Endodermal cell (in vitro differentiated cells): ENCODE data around the gene SEC23A. TPM values are rescaled to one million over a fixed set of nuclear protein-coding genes. Genes with fewer than 3 reads are reported as not detected.

Source experiments
- DNase-seq: peaks from one replicate; pipeline ENCODE4 v3.0.0-alpha.2; 2017
- H3K27ac ChIP-seq: 2 replicates; pipeline ENCODE4 v1.5.1; 2013; ENCODE audit warnings: mild to moderate bottlenecking, low read depth, low read length, moderate library complexity
- H3K27me3 ChIP-seq: 2 replicates; pipeline ENCODE4 v1.6.1; 2013; ENCODE audit warnings: mild to moderate bottlenecking, low read length, moderate library complexity; ENCODE audit not compliant: insufficient read depth, control insufficient read depth, poor library complexity, severe bottlenecking
- H3K36me3 ChIP-seq: 2 replicates; pipeline ENCODE4 v1.7.0; 2013; ENCODE audit warnings: mild to moderate bottlenecking, low read length, moderate library complexity; ENCODE audit not compliant: control insufficient read depth, insufficient read depth
- H3K4me1 ChIP-seq: one replicate; pipeline ENCODE4 v1.7.0; 2013; ENCODE audit warnings: low read length; ENCODE audit not compliant: control insufficient read depth, insufficient read depth
- H3K4me3 ChIP-seq: 2 replicates; pipeline ENCODE4 v1.5.1; 2013; ENCODE audit warnings: mild to moderate bottlenecking, low read length, moderate library complexity
- H3K9ac ChIP-seq: 2 replicates; pipeline ENCODE4 v1.6.1; 2013; ENCODE audit warnings: mild to moderate bottlenecking, low read length, moderate library complexity; ENCODE audit not compliant: poor library complexity, severe bottlenecking; ENCODE audit errors: extremely low read depth
- H3K9me3 ChIP-seq: 2 replicates; pipeline ENCODE4 v1.6.1; 2013; ENCODE audit warnings: mild to moderate bottlenecking, low read length, moderate library complexity; ENCODE audit not compliant: control insufficient read depth
- H3K27ac Mint-ChIP-seq: 2 replicates; pipeline ENCODE4 v1.8.0; 2020; ENCODE audit warnings: mixed read lengths
- H3K27me3 Mint-ChIP-seq: 2 replicates; pipeline ENCODE4 v1.8.0; 2021; ENCODE audit warnings: mild to moderate bottlenecking, mixed read lengths; ENCODE audit not compliant: insufficient read depth
- H3K36me3 Mint-ChIP-seq: 2 replicates; pipeline ENCODE4 v1.8.0; 2020; ENCODE audit warnings: low read depth, mixed read lengths
- H3K4me1 Mint-ChIP-seq: 2 replicates; pipeline ENCODE4 v1.8.0; 2020; ENCODE audit warnings: mixed read lengths
- H3K4me3 Mint-ChIP-seq: 2 replicates; pipeline ENCODE4 v1.8.0; 2020; ENCODE audit warnings: mild to moderate bottlenecking, moderate library complexity, mixed read lengths
- H3K9me3 Mint-ChIP-seq: 2 replicates; pipeline ENCODE4 v1.8.0; 2020; ENCODE audit warnings: mild to moderate bottlenecking, mixed read lengths
- WGBS, 2 experiments: methylation state at CpG; one replicate each; pipeline versions ENCODE4 v1.1.5 to v1.1.7; 2013; ENCODE audit warnings: missing lambda C conversion rate in 2 of 2, mixed read lengths in 1 of 2; ENCODE audit not compliant: insufficient coverage in 1 of 2, insufficient read length in 1 of 2; 5-methylcytosine and 5-hydroxymethylcytosine counted together
- total RNA-seq, 2 donors: library from RNA; stranded (reverse); fragmentation: NEBNext Ultra II Directional in 1 of 2; extraction: Animal tissue kit (Norgen Biotek cat#: 25700) in 1 of 2; gene quantifications; 2 replicates in 1 of 2; 3 replicates in 1 of 2; pipeline ENCODE4 v1.2.1, GENCODE V29; 2021
- TF ChIP-seq, protein P1 (sequence below): fragments of 200-600 bp; sonication (generic); conservative IDR thresholded peaks from 2 replicates; pipeline ENCODE4 v1.5.0; 2021; ENCODE audit warnings: antibody characterized with exemption, mild to moderate bottlenecking

The SEC23A gene
- total RNA-seq, 2 donors from 2014 or later: 58.5 to 89.7 TPM

- Histone ChIP-seq H3K9ac (no peak overlapping the region), H3K4me1 (no peaks in the 10 kb centered on the region), H3K27ac (no peak overlapping the region), H3K9me3 (no peaks in the 10 kb centered on the region), H3K27me3 (no peaks in the 10 kb centered on the region), H3K4me3 (peak overlapping the region; percentile 73), H3K36me3 (peaks cover 22% of the 10 kb centered on the region)
- Mint-ChIP-seq H3K27ac (peak overlapping the region; percentile 88), H3K9me3 (peaks cover 8% of the 10 kb centered on the region), H3K36me3 (peaks cover 10% of the 10 kb centered on the region), H3K4me1 (peaks cover 13% of the 10 kb centered on the region), H3K4me3 (peak overlapping the region; percentile 79), H3K27me3 (no peaks in the 10 kb centered on the region)
- no peak for DNase-seq
- TF ChIP-seq, protein P1, sequence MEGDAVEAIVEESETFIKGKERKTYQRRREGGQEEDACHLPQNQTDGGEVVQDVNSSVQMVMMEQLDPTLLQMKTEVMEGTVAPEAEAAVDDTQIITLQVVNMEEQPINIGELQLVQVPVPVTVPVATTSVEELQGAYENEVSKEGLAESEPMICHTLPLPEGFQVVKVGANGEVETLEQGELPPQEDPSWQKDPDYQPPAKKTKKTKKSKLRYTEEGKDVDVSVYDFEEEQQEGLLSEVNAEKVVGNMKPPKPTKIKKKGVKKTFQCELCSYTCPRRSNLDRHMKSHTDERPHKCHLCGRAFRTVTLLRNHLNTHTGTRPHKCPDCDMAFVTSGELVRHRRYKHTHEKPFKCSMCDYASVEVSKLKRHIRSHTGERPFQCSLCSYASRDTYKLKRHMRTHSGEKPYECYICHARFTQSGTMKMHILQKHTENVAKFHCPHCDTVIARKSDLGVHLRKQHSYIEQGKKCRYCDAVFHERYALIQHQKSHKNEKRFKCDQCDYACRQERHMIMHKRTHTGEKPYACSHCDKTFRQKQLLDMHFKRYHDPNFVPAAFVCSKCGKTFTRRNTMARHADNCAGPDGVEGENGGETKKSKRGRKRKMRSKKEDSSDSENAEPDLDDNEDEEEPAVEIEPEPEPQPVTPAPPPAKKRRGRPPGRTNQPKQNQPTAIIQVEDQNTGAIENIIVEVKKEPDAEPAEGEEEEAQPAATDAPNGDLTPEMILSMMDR: no peak
- WGBS, 2 experiments: 76 to 89% methylated on average over 4 of the region's 4 CpGs
These were observed 86.3 kb downstream of the SEC23A start for GRCh38 chr14:39016733-39017095.

GRCh38 chr14:39015964-39016577 is 87.0 kb downstream of the SEC23A start:
- Histone ChIP-seq H3K36me3 (peaks cover 22% of the 10 kb centered on the region), H3K27me3 (no peaks in the 10 kb centered on the region), H3K9me3 (no peaks in the 10 kb centered on the region), H3K4me3 (no peak overlapping the region), H3K9ac (no peak overlapping the region), H3K4me1 (no peaks in the 10 kb centered on the region), H3K27ac (no peak overlapping the region)
- H3K4me1 Mint-ChIP-seq: peaks cover 13% of the 10 kb centered on the region
- TF ChIP-seq, protein P1: no peak
- no peak for DNase-seq
- no peak overlapping the region for H3K4me3 Mint-ChIP-seq
- H3K27me3 Mint-ChIP-seq: no peaks in the 10 kb centered on the region
- no peak overlapping the region for H3K27ac Mint-ChIP-seq
- 75 to 93% methylated on average over 1 to 2 of the region's 3 CpGs for WGBS, 2 experiments
- H3K36me3 Mint-ChIP-seq: peaks cover 10% of the 10 kb centered on the region
- peaks cover 8% of the 10 kb centered on the region for H3K9me3 Mint-ChIP-seq

GRCh38 chr14:39015360-39015961 is 87.6 kb downstream of the SEC23A start:
- Histone ChIP-seq H3K36me3 (peaks cover 22% of the 10 kb centered on the region), H3K4me1 (no peaks in the 10 kb centered on the region), H3K9ac (no peak overlapping the region), H3K4me3 (no peak overlapping the region), H3K27ac (no peak overlapping the region), H3K9me3 (no peaks in the 10 kb centered on the region), H3K27me3 (no peaks in the 10 kb centered on the region)
- 7 to 20% methylated on average over 1 to 3 of the region's 5 CpGs for WGBS, 2 experiments
- no peak for DNase-seq
- Mint-ChIP-seq H3K9me3 (peaks cover 8% of the 10 kb centered on the region), H3K4me3 (no peak overlapping the region), H3K27me3 (no peaks in the 10 kb centered on the region), H3K4me1 (peaks cover 13% of the 10 kb centered on the region), H3K36me3 (peaks cover 10% of the 10 kb centered on the region), H3K27ac (no peak overlapping the region)
- TF ChIP-seq, protein P1: peak; percentile 97
